ENCODE results near the gene NT5C.

The NT5C gene

GRCh38 chr17:75124041-75124818 is 7.3 kb downstream of the NT5C start:
- no peaks in the 10 kb centered on the region for H3K27me3 Mint-ChIP-seq

GRCh38 chr17:75118307-75118706 is 13.2 kb downstream of the NT5C start:
- intact Hi-C loops (cut with micrococcal nuclease), result loop anchor here (5.0 kb wide), 1 partner anchor 34 kb away; the partner anchor contains the start of gene JPT1
- peak overlapping the region; percentile 55 for H3K27ac Mint-ChIP-seq

More at GRCh38 chr17:75124041-75124818, 7.3 kb downstream of the NT5C start:
- Mint-ChIP-seq H3K36me3 (ENCODE audit: low read depth) (peaks cover 41% of the 10 kb centered on the region), H3K27ac (peak overlapping the region; percentile 72), H3K9me3 (no peaks in the 10 kb centered on the region), H3K4me3 (no peak overlapping the region), H3K4me1 (ENCODE audit: low read depth) (peaks cover 58% of the 10 kb centered on the region)
- intact Hi-C loops (cut with micrococcal nuclease), result no loop called here

GRCh38 chr17:75116737-75117136 is 14.8 kb downstream of the NT5C start:
- H3K27ac Mint-ChIP-seq, result no peak overlapping the region
- intact Hi-C loops (cut with micrococcal nuclease), result loop anchor here (5.0 kb wide), 1 partner anchor 36 kb away; the partner anchor contains the start of gene JPT1
- no peaks in the 10 kb centered on the region for H3K9me3 Mint-ChIP-seq
- H3K27me3 Mint-ChIP-seq, result no peaks in the 10 kb centered on the region
- peaks cover 83% of the 10 kb centered on the region for H3K4me1 Mint-ChIP-seq (ENCODE audit: low read depth)
- H3K36me3 Mint-ChIP-seq (ENCODE audit: low read depth), result peaks cover 83% of the 10 kb centered on the region
- no peak overlapping the region for H3K4me3 Mint-ChIP-seq

More at GRCh38 chr17:75118307-75118706, 13.2 kb downstream of the NT5C start:
- no peaks in the 10 kb centered on the region for H3K27me3 Mint-ChIP-seq
- H3K4me1 Mint-ChIP-seq (ENCODE audit: low read depth), result peaks cover 78% of the 10 kb centered on the region
- H3K4me3 Mint-ChIP-seq, result no peak overlapping the region
- peaks cover 75% of the 10 kb centered on the region for H3K36me3 Mint-ChIP-seq (ENCODE audit: low read depth)
- H3K9me3 Mint-ChIP-seq, result no peaks in the 10 kb centered on the region

GRCh38 chr17:75115555-75115954 is 16.0 kb downstream of the NT5C start:
- H3K4me1 Mint-ChIP-seq (ENCODE audit: low read depth), result peaks cover 82% of the 10 kb centered on the region
- intact Hi-C loops (cut with micrococcal nuclease), result loop anchor here (2.0 to 5.0 kb wide), 2 partner anchors 15 to 37 kb away; partner anchors contain the start of genes JPT1 and NT5C
- H3K27me3 Mint-ChIP-seq, result no peaks in the 10 kb centered on the region
- H3K27ac Mint-ChIP-seq, result peak overlapping the region; percentile 90
- no peaks in the 10 kb centered on the region for H3K9me3 Mint-ChIP-seq
- H3K4me3 Mint-ChIP-seq, result no peak overlapping the region
- peaks cover 73% of the 10 kb centered on the region for H3K36me3 Mint-ChIP-seq (ENCODE audit: low read depth)

GRCh38 chr17:75114552-75115314 is 16.8 kb downstream of the NT5C start:
- Mint-ChIP-seq H3K9me3 (no peaks in the 10 kb centered on the region), H3K27ac (peak overlapping the region; percentile 90), H3K4me1 (ENCODE audit: low read depth) (peaks cover 78% of the 10 kb centered on the region), H3K36me3 (ENCODE audit: low read depth) (peaks cover 66% of the 10 kb centered on the region), H3K27me3 (no peaks in the 10 kb centered on the region), H3K4me3 (peak overlapping the region; percentile 76)
- intact Hi-C loops (cut with micrococcal nuclease), result loop anchor here (1.0 to 5.0 kb wide), 4 partner anchors 16 to 58 kb away; partner anchors contain the start of genes JPT1 and NT5C

- H3K27ac Mint-ChIP-seq, result peak overlapping the region; percentile 90
These were observed 17.6 kb downstream of the NT5C start for GRCh38 chr17:75113798-75114551.

GRCh38 chr17:75111777-75112335 is 19.7 kb downstream of the NT5C start:
- H3K9me3 Mint-ChIP-seq, result no peaks in the 10 kb centered on the region
- H3K27me3 Mint-ChIP-seq, result peaks cover 14% of the 10 kb centered on the region
- H3K27ac Mint-ChIP-seq, result peak overlapping the region; percentile 34
- H3K4me1 Mint-ChIP-seq (ENCODE audit: low read depth), result peaks cover 67% of the 10 kb centered on the region
- intact Hi-C loops (cut with micrococcal nuclease), result loop anchor here (5.0 kb wide), 1 partner anchor 35 kb away; no protein-coding TSS in a partner anchor
- H3K4me3 Mint-ChIP-seq, result peak overlapping the region; percentile 44
- H3K36me3 Mint-ChIP-seq (ENCODE audit: low read depth), result peaks cover 48% of the 10 kb centered on the region

More at GRCh38 chr17:75113798-75114551, 17.6 kb downstream of the NT5C start:
- peaks cover 80% of the 10 kb centered on the region for H3K4me1 Mint-ChIP-seq (ENCODE audit: low read depth)
- peak overlapping the region; percentile 76 for H3K4me3 Mint-ChIP-seq
- peaks cover 2% of the 10 kb centered on the region for H3K27me3 Mint-ChIP-seq
- peaks cover 63% of the 10 kb centered on the region for H3K36me3 Mint-ChIP-seq (ENCODE audit: low read depth)
- H3K9me3 Mint-ChIP-seq, result no peaks in the 10 kb centered on the region
- intact Hi-C loops (cut with micrococcal nuclease), result loop anchor here (1.0 to 5.0 kb wide), 3 partner anchors 17 to 58 kb away; partner anchors contain the start of gene NT5C

GRCh38 chr17:75110234-75110937 is 21.2 kb downstream of the NT5C start:
- Mint-ChIP-seq H3K27ac (peak overlapping the region; percentile 88), H3K27me3 (peaks cover 14% of the 10 kb centered on the region), H3K9me3 (no peaks in the 10 kb centered on the region), H3K4me3 (peak overlapping the region; percentile 87), H3K4me1 (ENCODE audit: low read depth) (peaks cover 56% of the 10 kb centered on the region), H3K36me3 (ENCODE audit: low read depth) (peaks cover 48% of the 10 kb centered on the region)
- intact Hi-C loops (cut with micrococcal nuclease), result loop anchor here (5.0 kb wide), 1 partner anchor 33 kb away; no protein-coding TSS in a partner anchor

- Mint-ChIP-seq H3K36me3 (ENCODE audit: low read depth) (peaks cover 48% of the 10 kb centered on the region), H3K9me3 (no peaks in the 10 kb centered on the region), H3K4me3 (peak within 1 kb of the TSS; percentile 87), H3K27ac (peak within 1 kb of the TSS; percentile 88), H3K27me3 (peaks cover 14% of the 10 kb centered on the region), H3K4me1 (ENCODE audit: low read depth) (peaks cover 48% of the 10 kb centered on the region)
- intact Hi-C loops (cut with micrococcal nuclease), result loop anchor here (5.0 kb wide), 1 partner anchor 32 kb away; no protein-coding TSS in a partner anchor
These were observed 21.9 kb downstream of the NT5C start, which contains the start of gene ARMC7 for GRCh38 chr17:75109407-75110233. TSS of gene ARMC7 (plus strand) at chr17:75109969. CDS start at chr17:75110289, 320 bp downstream.

GRCh38 chr17:75109046-75109406 is 22.5 kb downstream of the NT5C start:
- Mint-ChIP-seq H3K36me3 (ENCODE audit: low read depth) (peaks cover 48% of the 10 kb centered on the region), H3K4me3 (peak overlapping the region; percentile 87), H3K9me3 (no peaks in the 10 kb centered on the region), H3K27me3 (peaks cover 14% of the 10 kb centered on the region), H3K4me1 (ENCODE audit: low read depth) (peaks cover 43% of the 10 kb centered on the region), H3K27ac (peak overlapping the region; percentile 88)
- intact Hi-C loops (cut with micrococcal nuclease), result no loop called here

- intact Hi-C loops (cut with micrococcal nuclease), result no loop called here
- H3K9me3 Mint-ChIP-seq, result no peaks in the 10 kb centered on the region
- H3K27ac Mint-ChIP-seq, result no peak overlapping the region
These were observed 23.3 kb downstream of the NT5C start for GRCh38 chr17:75108193-75108592.

More at GRCh38 chr17:75108193-75108592, 23.3 kb downstream of the NT5C start:
- Mint-ChIP-seq H3K4me1 (ENCODE audit: low read depth) (peaks cover 37% of the 10 kb centered on the region), H3K36me3 (ENCODE audit: low read depth) (peaks cover 51% of the 10 kb centered on the region), H3K4me3 (no peak overlapping the region), H3K27me3 (peaks cover 14% of the 10 kb centered on the region)
